Rectal smooth muscle tissue (tissue), 1 donor: Measurements from ENCODE around the gene DDIT4.
"Not testable (repeated sequence)": the region's sequence is repeated elsewhere in the genome, so short reads cannot be mapped to it uniquely, and the experiment has no call there.

ENCODE experiments used
- H3K27ac ChIP-seq: one replicate; pipeline ENCODE4 v1.7.0; 2013; ENCODE audit warnings: low read depth, low read length, inconsistent platforms
- H3K27me3 ChIP-seq: one replicate; pipeline ENCODE4 v1.7.0; 2013; ENCODE audit warnings: low read length; ENCODE audit not compliant: control insufficient read depth, insufficient read depth
- H3K36me3 ChIP-seq: one replicate; pipeline ENCODE4 v1.7.0; 2013; ENCODE audit warnings: low read length; ENCODE audit not compliant: control insufficient read depth, insufficient read depth
- H3K4me1 ChIP-seq: one replicate; pipeline ENCODE4 v1.7.0; 2013; ENCODE audit warnings: low read length; ENCODE audit not compliant: control insufficient read depth, insufficient read depth
- H3K4me3 ChIP-seq: one replicate; pipeline ENCODE4 v1.7.0; 2013; ENCODE audit warnings: low read length
- H3K9ac ChIP-seq: one replicate; pipeline ENCODE4 v1.7.0; 2013; ENCODE audit warnings: low read length

DDIT4 gene

GRCh38 chr10:72240371-72240770 is 33.4 kb upstream of the DDIT4 start:
- H3K27me3 ChIP-seq, result no peaks in the 10 kb centered on the region
- peaks cover 9% of the 10 kb centered on the region for H3K4me1 ChIP-seq
- no peak overlapping the region for H3K9ac ChIP-seq
- peaks cover 9% of the 10 kb centered on the region for H3K36me3 ChIP-seq
- no peak overlapping the region for H3K27ac ChIP-seq
- no peak overlapping the region for H3K4me3 ChIP-seq

- Histone ChIP-seq H3K36me3 (peaks cover 2% of the 10 kb centered on the region), H3K4me1 (peaks cover 15% of the 10 kb centered on the region), H3K9ac (no peak overlapping the region), H3K27ac (no peak overlapping the region), H3K4me3 (no peak overlapping the region), H3K27me3 (no peaks in the 10 kb centered on the region)
Measured at GRCh38 chr10:72241691-72242252, 32.0 kb upstream of the DDIT4 start.

- no peak overlapping the region for H3K4me3 ChIP-seq
- no peak overlapping the region for H3K9ac ChIP-seq
- H3K27me3 ChIP-seq, result no peaks in the 10 kb centered on the region
- H3K4me1 ChIP-seq, result peaks cover 22% of the 10 kb centered on the region
- peak overlapping the region; percentile 71 for H3K27ac ChIP-seq
- no peaks in the 10 kb centered on the region for H3K36me3 ChIP-seq
Measured at GRCh38 chr10:72242675-72243074, 31.0 kb upstream of the DDIT4 start.

GRCh38 chr10:72243822-72244437 is 29.8 kb upstream of the DDIT4 start:
- Histone ChIP-seq H3K9ac (no peak overlapping the region), H3K27ac (peak overlapping the region; percentile 12), H3K4me1 (peaks cover 35% of the 10 kb centered on the region), H3K4me3 (no peak overlapping the region), H3K27me3 (no peaks in the 10 kb centered on the region), H3K36me3 (no peaks in the 10 kb centered on the region)

GRCh38 chr10:72244573-72245038 is 29.1 kb upstream of the DDIT4 start:
- no peaks in the 10 kb centered on the region for H3K27me3 ChIP-seq
- H3K9ac ChIP-seq, result no peak overlapping the region
- peak overlapping the region; percentile 12 for H3K27ac ChIP-seq
- H3K4me1 ChIP-seq, result peaks cover 36% of the 10 kb centered on the region
- no peaks in the 10 kb centered on the region for H3K36me3 ChIP-seq
- H3K4me3 ChIP-seq, result no peak overlapping the region

- H3K4me3 ChIP-seq, result no peak overlapping the region
- no peaks in the 10 kb centered on the region for H3K27me3 ChIP-seq
- no peak overlapping the region for H3K9ac ChIP-seq
- no peaks in the 10 kb centered on the region for H3K36me3 ChIP-seq
- H3K4me1 ChIP-seq, result peaks cover 38% of the 10 kb centered on the region
- peak overlapping the region; percentile 46 for H3K27ac ChIP-seq
Measured at GRCh38 chr10:72245949-72246525, 27.7 kb upstream of the DDIT4 start.

GRCh38 chr10:72248468-72249151 is 25.1 kb upstream of the DDIT4 start:
- H3K27ac ChIP-seq, result peak overlapping the region; percentile 92
- H3K27me3 ChIP-seq, result no peaks in the 10 kb centered on the region
- no peaks in the 10 kb centered on the region for H3K36me3 ChIP-seq
- peak overlapping the region; percentile 53 for H3K4me3 ChIP-seq
- H3K9ac ChIP-seq, result peak overlapping the region; percentile 32
- peaks cover 38% of the 10 kb centered on the region for H3K4me1 ChIP-seq

GRCh38 chr10:72249176-72249862 is 24.4 kb upstream of the DDIT4 start:
- H3K9ac ChIP-seq, H3K4me3 ChIP-seq, H3K36me3 ChIP-seq, H3K27me3 ChIP-seq: not testable (repeated sequence)
- Histone ChIP-seq H3K27ac (peak overlapping the region; percentile 92), H3K4me1 (peaks cover 35% of the 10 kb centered on the region)

GRCh38 chr10:72250666-72251065 is 23.1 kb upstream of the DDIT4 start:
- no peaks in the 10 kb centered on the region for H3K27me3 ChIP-seq
- H3K27ac ChIP-seq, result no peak overlapping the region
- H3K4me1 ChIP-seq, result peaks cover 41% of the 10 kb centered on the region
- H3K4me3 ChIP-seq, result no peak overlapping the region
- no peaks in the 10 kb centered on the region for H3K36me3 ChIP-seq
- H3K9ac ChIP-seq, result no peak overlapping the region

- Histone ChIP-seq H3K27me3 (no peaks in the 10 kb centered on the region), H3K4me1 (peaks cover 38% of the 10 kb centered on the region), H3K27ac (no peak overlapping the region), H3K4me3 (no peak overlapping the region), H3K9ac (no peak overlapping the region), H3K36me3 (no peaks in the 10 kb centered on the region)
Measured at GRCh38 chr10:72251635-72252034, 22.1 kb upstream of the DDIT4 start.

GRCh38 chr10:72252972-72253371 is 20.8 kb upstream of the DDIT4 start:
- H3K36me3 ChIP-seq, result no peaks in the 10 kb centered on the region
- no peaks in the 10 kb centered on the region for H3K27me3 ChIP-seq
- H3K27ac ChIP-seq, result no peak overlapping the region
- H3K9ac ChIP-seq, result no peak overlapping the region
- peaks cover 28% of the 10 kb centered on the region for H3K4me1 ChIP-seq
- H3K4me3 ChIP-seq, result no peak overlapping the region

GRCh38 chr10:72253578-72253977 is 20.1 kb upstream of the DDIT4 start:
- Histone ChIP-seq H3K4me3 (no peak overlapping the region), H3K27me3 (no peaks in the 10 kb centered on the region), H3K4me1 (peaks cover 22% of the 10 kb centered on the region), H3K27ac (peak overlapping the region; percentile 11), H3K36me3 (no peaks in the 10 kb centered on the region), H3K9ac (no peak overlapping the region)
